HL-60 (cell line): ENCODE results near the gene CD81.

Source experiments
- DNase-seq, 2 experiments: peaks; one replicate each; pipeline ENCODE4 v3.0.0-alpha.2; 2010 to 2020; ENCODE audit warnings: low read depth in 1 of 2, low spot score in 1 of 2
- H3K27ac ChIP-seq: fragments of 250-450 bp; sonication (Bioruptor Pico); replicated peaks from 2 replicates; pipeline ENCODE4 v1.5.1; 2020; ENCODE audit warnings: mild to moderate bottlenecking, moderate library complexity
- H3K27me3 ChIP-seq: fragments of 250-450 bp; sonication (Bioruptor Pico); 2 replicates; pipeline ENCODE4 v1.5.1; 2021; ENCODE audit warnings: mild to moderate bottlenecking, moderate library complexity; ENCODE audit not compliant: insufficient read depth, poor library complexity, severe bottlenecking
- H3K4me3 ChIP-seq: replicated peaks from 2 replicates; pipeline ENCODE4 v1.5.1; 2011; ENCODE audit warnings: mild to moderate bottlenecking, control low read depth, low read length; ENCODE audit not compliant: insufficient read depth
- GABPA ChIP-seq: IDR thresholded peaks from 2 replicates; pipeline ENCODE4 v1.6.1; 2012; ENCODE audit warnings: low read depth
- POLR2AphosphoS5 ChIP-seq: IDR thresholded peaks from 2 replicates; pipeline ENCODE4 v1.6.1; 2012; ENCODE audit warnings: low read depth
- REST ChIP-seq: IDR thresholded peaks from 2 replicates; pipeline ENCODE4 v1.6.1; 2012; ENCODE audit warnings: low read depth; ENCODE audit not compliant: insufficient replicate concordance
- SPI1 ChIP-seq: IDR thresholded peaks from 2 replicates; pipeline ENCODE4 v1.6.1; 2012; ENCODE audit warnings: low read depth, mild to moderate bottlenecking, borderline replicate concordance
- TF ChIP-seq, protein P1 (sequence below): IDR thresholded peaks from one replicate; pipeline ENCODE4 v1.5.1; 2011; ENCODE audit warnings: low read length, control low read depth, inconsistent platforms; ENCODE audit not compliant: insufficient read depth

CD81 gene

DNA sequence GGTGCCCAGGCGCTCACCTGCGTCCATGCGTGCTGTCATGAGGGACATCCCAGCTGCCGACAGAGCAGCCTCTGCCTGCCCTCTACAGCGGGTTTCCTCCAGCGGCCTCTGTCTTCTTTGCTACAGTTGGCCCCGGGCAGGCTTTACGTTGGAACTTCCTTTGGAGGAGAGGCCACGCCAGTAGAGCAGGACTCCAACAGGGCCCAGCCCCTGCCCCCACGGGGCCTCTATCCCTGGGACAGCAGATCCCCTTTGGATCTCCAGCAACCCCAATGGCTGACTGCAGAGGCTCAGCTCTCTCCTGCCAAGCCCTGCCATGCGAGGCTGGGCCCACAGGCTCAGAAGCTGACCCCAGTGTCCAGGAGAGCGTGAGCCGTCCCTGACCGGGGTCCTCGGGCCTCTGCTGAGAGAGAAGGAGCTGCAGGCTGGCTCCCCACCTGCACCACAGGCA, 55.1 kb downstream of the CD81 start:
- TF ChIP-seq REST (no peak), SPI1 (no peak), POLR2AphosphoS5 (no peak), GABPA (no peak)
- TF ChIP-seq, protein P1, sequence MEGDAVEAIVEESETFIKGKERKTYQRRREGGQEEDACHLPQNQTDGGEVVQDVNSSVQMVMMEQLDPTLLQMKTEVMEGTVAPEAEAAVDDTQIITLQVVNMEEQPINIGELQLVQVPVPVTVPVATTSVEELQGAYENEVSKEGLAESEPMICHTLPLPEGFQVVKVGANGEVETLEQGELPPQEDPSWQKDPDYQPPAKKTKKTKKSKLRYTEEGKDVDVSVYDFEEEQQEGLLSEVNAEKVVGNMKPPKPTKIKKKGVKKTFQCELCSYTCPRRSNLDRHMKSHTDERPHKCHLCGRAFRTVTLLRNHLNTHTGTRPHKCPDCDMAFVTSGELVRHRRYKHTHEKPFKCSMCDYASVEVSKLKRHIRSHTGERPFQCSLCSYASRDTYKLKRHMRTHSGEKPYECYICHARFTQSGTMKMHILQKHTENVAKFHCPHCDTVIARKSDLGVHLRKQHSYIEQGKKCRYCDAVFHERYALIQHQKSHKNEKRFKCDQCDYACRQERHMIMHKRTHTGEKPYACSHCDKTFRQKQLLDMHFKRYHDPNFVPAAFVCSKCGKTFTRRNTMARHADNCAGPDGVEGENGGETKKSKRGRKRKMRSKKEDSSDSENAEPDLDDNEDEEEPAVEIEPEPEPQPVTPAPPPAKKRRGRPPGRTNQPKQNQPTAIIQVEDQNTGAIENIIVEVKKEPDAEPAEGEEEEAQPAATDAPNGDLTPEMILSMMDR: no peak
- H3K27ac ChIP-seq: no peak overlapping the region
- no peaks in the 10 kb centered on the region for H3K27me3 ChIP-seq
- H3K4me3 ChIP-seq: no peak overlapping the region
- DNase-seq: no peak

DNA sequence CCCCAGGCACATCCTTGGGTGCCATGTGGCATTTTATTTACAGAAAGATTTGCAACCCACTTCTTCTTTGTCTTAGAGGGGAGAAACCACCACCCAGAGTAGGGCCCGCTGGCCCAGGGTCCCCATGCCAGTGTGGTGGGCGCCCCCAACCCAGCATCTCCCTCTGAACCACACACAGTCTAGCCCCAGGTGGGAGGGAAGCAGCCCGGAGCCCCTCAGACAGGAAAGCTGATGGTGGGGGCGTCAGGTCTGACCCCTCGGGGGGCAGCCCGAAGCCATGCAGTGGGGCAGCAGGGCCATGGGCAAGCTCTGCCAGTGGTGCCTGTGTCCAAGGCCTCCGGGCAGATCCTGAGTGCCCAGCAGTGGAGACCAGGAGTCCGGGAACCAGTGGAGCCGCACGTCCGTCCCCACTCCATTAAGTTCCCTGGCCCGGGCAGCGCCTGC, 55.5 kb downstream of the CD81 start:
- TF ChIP-seq, protein P1: no peak
- TF ChIP-seq SPI1: no peak
- no peak for TF ChIP-seq GABPA
- Histone ChIP-seq H3K27me3 (no peaks in the 10 kb centered on the region), H3K4me3 (no peak overlapping the region), H3K27ac (no peak overlapping the region)
- no peak for DNase-seq

DNA sequence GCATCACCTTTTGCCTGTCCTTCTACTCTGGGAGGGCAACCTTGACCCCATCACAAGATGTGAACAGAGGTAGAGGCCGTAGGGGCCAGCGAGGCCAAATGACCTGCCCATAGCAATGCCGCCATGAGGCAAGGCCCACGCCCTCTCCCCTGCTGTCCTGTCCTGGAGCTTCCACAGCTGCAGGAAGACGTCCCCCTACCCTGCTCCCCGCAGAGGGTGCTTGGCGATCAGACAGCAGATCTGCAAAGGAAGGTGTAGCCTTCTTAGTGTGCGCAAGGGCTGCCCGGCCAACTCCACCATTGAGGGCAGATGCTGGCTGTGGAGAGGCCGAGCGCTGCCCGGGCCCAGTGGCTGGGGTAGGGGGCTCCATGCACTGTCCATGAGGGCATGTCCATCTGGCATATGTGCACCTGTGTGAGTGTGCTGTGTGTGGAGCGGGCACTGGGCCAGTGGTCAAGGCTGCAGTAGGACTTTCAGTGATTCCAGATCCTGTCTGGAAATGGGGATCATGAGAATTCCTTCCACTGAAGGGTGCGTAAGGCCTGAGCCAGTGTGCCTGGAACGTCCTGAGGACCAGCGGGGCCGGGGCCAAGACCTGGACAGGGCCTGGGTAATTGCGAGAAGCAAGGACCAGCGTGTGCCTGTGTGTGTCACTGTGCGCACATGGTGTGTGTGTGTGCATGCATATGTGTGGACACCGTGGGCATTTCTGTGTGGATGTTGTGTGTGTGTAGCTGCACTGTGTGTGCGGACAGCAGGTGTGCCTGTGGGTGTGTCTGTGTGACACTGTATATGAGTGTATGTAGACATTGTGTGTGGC, 56.2 kb downstream of the CD81 start:
- H3K27me3 ChIP-seq: no peaks in the 10 kb centered on the region
- DNase-seq: no peak
- no peak overlapping the region for H3K4me3 ChIP-seq
- TF ChIP-seq, protein P1: no peak
- TF ChIP-seq SPI1 (no peak), POLR2AphosphoS5 (no peak), REST (no peak), GABPA (no peak)
- H3K27ac ChIP-seq: no peak overlapping the region
